ENCODE measurements around the gene ADRA2C.

GRCh38 chr4:3722446-3723231, 43.5 kb upstream of the ADRA2C start:
- TF ChIP-seq RBM22 (IDR thresholded peaks at IDR 0.05; ENCODE audit: low read depth, low read length, poor library complexity, severe bottlenecking) (no peak), HMG20B (CRISPR knock-in tag; IDR thresholded peaks at IDR 0.05) (no peak), POLR2A (conservative IDR thresholded peaks at IDR 0.05) (no peak), ZNF639 (CRISPR knock-in tag; conservative IDR thresholded peaks at IDR 0.05 in 1 of 2, IDR thresholded peaks at IDR 0.05 in 1 of 2) (no peak), CEBPB (tag; IDR thresholded peaks at IDR 0.05) (no peak), CTCF (IDR thresholded peaks at IDR 0.05 in 2 of 3, conservative IDR thresholded peaks at IDR 0.05 in 1 of 3; ENCODE audit: insufficient read depth in 2 of 3, low read depth in 1 of 3, low read length in 3 of 3) (no peak), KAT2B (IDR thresholded peaks at IDR 0.05; ENCODE audit: low read depth, low read length) (no peak), ZHX1 (conservative IDR thresholded peaks at IDR 0.05; ENCODE audit: low read length) (no peak)

All from K562 (cell line).